GM19240 (cell line): Measurements from ENCODE around the gene SNX24.
"Not testable (repeated sequence)": the region's sequence is repeated elsewhere in the genome, so short reads cannot be mapped to it uniquely, and the experiment has no call there.

Experiments
- DNase-seq: peaks from one replicate; pipeline ENCODE4 v3.0.0; 2011; ENCODE audit warnings: low spot score; ENCODE audit not compliant: insufficient read length

The SNX24 gene

DNA sequence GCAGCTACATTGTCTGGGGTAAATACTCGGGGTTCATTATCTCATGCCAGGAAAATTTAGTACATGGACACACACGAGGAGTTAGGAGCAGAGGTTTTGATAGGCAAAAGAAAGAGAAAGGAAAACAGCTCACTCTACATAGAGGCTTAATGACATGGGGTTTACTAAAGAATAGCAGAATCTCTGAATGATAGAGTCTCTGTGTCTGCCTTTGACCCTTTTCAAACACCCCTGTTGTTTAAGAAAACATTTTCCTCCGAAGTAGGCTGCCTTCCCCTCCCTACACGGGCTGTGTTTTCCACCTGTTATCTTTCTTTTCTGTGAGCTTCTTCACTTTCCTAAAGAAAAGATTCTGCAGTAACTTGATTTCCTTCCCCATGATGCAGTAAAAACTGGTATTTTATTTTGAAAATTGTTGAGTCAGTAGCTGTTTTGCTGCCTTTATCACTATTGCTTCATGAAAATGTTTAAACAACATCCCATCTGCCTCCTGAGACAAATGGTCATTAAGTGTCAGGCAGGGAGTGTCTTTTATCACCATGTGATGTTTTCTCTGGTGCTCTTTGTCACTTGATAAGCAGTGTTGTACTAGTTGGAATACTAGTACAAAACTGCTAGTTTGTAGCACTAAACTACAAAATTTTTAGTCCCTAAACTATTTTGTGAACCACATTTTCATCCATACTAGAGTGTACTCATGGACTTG is 114.5 kb downstream of the SNX24 start:
- no peak for DNase-seq

DNA sequence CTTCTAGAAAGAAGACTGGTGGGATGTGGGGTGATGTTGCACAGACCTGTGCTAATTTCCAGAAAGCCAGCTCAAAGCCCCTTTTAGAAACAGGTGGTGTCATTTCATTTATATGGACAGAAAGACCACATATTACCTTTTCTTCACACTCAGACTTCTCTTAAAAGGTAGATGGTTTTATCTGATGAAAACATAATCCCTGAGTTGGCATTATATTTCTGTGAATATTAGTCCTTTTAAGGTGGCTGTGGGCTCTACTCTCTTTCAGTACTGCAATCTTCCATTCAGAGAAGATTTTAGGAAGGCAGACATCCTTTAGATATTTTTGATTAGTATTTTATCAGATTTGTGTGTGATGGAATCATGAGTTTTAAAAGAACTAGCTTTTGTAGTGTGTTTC is 117.9 kb downstream of the SNX24 start:
- DNase-seq = no peak

DNA sequence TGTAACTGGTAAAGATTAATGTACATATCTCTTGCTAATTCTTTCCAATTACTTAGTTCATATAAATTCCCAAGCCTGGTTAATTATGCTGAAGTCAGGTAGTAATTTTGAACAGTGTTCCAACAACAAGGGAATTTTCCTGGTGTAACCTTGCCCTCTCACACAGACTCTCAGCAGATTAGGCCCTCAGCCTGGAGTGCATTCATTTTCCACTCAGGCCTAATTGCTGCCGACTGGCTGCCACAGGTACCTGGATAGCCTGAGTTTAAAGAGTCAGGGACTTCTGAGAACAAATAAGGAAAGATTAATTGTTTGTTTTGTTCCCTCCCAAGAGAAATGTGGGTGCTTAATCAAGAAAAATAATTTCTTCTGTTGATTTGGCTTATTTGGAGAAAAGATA is 119.7 kb downstream of the SNX24 start:
- no peak for DNase-seq

DNA sequence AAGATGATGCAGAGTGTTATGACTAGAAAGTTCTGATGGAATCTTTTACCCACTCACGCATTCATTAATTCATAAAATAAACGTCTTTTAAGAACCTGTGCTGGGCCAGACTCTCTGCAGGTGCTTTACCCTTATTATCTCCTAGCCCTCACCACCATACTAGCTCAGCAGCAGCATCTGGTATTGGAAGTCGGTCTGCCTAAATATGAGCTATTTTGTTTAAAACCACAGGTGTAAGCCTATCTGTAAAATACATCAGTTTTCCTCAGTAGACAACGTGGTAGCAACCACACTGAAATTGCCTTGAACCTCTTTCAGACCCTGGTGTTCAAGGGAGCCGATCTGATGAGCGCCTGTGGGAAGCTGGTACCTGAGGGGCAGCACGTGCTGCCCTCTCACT is 121.7 kb downstream of the SNX24 start:
- DNase-seq = no peak

DNA sequence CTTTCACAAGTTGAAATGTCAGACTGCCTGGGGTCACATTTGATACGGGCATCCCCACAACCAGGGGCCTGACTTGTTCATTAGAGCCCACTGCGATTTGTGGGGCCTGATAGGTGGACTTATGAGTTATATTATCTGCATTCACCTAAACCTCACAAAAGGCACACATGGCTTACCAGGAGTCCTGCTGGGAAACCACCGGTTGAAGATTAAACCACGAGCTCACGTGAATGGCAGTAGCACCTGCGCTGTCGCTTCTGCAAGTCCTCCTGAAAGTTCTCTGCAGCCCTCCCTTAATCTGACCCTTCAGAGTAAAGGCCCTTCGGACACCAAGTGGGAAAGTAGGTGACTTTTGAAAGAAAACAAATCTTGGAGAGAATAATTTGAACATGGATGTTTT is 122.2 kb downstream of the SNX24 start:
- DNase-seq = peak; percentile 18

DNA sequence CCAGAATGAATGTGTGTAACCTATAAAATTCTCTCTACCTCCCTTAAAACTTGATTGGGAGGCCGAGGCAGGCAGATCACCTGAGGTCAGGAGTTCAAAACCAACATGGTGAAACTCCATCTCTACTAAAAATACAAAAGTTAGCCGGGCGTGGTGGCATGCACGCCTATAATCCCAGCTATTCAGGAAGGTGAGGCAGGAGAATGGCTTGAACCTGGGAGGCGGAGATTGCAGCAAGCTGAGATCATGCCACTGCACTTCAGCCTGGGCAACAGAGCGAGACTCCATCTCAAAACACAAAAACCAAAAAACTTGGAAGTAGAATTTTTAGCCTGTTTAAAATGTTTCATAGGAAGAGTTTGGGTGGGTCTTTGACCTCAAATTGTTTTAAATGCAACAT is 122.6 kb downstream of the SNX24 start:
- not testable (repeated sequence) for DNase-seq

DNA sequence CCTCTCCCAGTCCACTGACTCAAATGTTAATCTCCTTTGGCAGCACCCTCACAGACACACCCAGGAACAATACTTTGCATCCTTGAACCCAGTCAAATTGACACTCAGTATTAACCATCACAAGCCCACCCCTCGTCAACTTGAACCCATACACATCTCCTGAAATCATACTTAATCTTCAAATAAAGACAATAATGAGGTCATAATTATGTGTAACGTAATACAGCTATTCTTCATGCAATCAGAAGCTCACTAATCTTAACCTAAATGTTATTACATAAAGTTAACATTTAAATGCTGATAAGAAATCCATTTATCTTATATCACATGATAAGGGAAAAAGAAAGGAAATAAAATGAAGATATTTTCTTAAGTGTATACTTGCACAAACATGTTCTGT is 125.9 kb downstream of the SNX24 start:
- no peak for DNase-seq

DNA sequence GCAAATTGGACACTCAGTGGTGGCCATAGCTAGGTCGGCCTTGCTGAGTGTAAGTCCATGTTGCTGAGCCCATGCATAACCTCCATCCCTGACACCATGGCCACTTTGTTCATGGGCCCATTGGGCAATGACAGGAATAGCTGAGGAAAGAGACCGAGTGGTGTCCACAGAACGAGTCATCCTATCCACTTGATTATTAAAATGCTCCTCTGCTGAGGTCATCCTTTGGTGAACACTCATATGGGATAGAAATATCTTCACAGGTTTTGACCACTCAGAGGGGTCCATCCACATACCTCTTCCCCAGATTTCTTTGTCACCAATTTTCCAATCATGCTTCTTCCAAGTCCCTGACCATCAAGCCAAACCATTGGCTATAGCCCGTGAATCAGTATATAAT is 127.5 kb downstream of the SNX24 start:
- no peak for DNase-seq

DNA sequence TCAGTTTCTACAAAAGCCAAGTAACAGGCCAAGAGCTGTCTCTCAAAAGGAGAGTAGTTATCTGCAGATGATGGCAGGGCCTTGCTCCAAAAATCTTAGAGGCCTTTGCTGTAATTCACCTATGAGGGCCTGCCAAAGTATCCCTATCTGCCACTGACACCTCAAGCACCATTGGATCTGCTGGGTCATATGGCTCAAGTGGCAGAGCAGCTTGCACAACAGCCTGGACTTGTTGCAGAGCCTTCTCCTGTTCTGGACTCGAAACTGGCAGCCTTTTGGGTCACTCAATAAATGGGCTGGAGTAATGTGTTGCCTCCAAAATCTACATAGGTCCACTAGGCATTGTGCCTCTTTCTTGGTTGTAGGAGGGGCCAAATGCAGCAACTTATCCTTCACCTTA is 128.3 kb downstream of the SNX24 start:
- not testable (repeated sequence) for DNase-seq

DNA sequence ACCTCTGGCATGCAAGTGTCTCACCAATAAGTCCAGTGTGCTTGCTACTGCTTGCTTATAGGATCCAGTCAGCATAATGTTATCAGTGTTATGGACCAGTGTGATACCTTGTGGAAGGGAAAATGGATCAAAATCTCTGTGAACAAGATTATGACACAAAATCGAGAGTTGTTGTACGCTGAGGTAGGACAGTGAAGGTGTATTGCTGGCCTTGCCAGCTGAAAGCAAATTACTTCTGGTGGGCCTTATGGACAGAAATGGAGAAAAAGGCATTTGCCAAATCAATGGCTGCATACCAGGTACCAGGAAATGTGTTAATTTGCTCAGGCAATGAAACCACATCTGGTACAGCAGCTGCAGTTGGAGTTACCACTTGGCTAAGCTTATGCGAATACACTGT is 128.8 kb downstream of the SNX24 start:
- not testable (repeated sequence) for DNase-seq

DNA sequence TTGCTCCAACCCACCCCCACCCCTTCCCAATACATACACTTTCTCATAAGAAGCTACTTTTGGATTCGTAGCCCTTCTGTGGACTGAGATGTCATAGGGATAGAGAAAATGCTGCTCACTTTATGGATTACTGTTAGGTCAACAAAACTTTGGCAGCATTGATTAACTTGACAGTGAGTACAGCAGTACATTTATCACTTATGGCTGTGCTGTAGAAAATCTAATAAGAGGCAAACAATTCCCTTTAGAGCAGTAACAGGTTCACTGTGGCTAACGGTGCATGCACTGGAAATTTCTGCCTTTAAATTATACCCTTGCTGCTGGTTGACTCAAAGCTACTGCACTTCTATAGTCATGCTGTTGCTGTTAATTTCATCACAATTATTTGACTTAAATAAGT is 131.9 kb downstream of the SNX24 start:
- no peak for DNase-seq

DNA sequence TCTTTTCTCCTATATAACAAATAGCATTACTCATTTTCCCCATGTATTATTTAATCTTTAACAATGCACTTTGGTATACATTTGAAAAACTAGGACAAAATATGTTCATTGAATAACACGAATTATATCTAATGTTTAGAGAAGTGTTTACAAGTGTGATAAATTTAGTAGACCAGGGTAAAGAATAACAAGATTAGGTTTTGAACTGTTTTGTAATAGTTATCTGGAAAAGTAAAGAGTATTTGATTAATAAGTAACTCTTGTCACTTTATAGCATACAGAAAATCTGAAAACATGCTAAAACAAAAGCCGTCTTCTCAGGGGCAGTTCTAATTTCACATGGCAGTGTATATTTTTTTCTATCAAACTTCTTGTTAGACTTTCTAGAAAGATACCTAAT is 132.7 kb downstream of the SNX24 start:
- no peak for DNase-seq

DNA sequence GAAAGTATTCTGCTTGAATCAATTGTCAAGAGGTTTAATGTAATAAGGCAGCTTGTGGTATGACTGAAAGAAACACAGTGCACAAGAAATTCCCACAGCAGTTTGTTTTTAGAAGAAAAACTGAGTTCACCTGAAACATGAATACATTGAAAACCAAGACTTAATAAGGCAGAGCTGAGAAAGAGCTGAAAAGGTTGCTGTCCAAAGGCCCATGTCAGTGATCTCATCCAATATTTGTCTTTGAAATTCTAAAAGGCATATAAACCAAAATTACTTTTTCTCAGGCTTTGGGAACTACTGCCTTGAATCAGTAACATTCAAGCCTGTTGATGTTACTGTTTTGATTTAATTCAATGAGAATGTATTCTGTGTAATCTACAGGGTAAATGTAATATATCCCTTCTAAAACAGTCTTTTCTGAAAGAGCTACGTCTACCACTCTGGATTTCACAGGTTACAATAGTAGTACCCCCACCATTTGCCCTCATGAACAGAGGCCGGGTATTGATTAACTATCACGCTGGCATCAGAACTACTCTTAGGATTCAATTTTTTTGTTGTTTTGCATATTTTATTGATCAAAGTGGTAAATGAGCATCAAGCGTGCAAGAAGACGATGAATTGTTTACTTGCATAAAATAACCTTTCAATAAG is 133.4 kb downstream of the SNX24 start:
- no peak for DNase-seq

DNA sequence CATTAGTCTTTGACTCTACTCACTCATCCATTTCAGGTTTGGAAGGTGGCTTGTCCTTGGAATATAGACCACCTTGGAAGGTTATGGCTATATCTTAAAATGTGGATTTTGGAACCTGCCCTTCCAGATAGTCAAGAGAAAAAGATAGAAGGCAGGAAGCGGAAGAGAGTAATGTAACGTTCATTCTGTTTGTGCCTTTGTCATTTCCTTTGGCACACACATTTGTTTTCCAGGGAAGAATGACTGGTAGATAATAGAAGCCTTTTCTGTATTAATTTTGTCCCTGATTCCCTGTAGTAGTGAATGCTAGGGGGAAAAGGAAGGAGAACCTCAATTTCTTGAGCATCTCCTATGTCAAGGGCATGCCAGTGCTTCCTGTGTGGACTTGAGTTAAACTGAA is 136.4 kb downstream of the SNX24 start:
- no peak for DNase-seq

DNA sequence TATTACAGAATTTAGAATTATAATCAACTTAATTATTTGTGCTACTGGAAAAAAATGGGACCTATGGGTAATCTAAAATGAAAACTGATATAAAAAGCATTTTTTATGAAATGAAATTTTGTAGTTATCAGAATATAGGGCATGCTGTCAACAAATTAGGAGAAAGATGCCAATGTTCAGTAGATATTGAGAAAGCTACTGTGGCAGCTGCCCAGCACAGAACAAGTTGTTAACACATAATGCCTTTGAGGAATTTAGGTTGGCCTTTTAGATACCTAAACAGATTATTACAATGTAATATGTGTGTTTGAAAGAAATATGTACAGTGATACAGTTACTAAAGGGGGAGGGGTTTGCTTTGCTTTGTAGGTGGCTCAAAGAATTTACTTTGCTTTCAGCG is 137.0 kb downstream of the SNX24 start:
- DNase-seq = no peak

DNA sequence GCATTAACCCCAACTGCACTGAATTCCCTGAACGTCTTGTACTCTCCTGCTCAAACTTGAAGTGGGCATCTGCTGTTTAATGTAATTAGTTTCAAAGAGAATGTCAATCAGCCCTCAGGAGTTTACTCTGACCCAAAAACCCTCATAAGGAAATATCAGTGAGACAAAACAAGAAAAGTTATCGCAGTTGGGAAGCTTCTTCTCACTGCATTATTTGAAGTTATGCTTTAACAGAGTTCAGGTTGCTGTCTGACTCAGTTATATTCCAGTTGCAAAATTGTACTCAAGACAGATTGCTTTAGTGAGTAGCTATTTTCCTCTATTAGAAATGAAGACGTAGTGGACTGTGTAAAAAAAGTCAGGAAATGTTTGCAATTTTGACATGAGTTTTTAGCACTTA is 139.0 kb downstream of the SNX24 start:
- DNase-seq = no peak

DNA sequence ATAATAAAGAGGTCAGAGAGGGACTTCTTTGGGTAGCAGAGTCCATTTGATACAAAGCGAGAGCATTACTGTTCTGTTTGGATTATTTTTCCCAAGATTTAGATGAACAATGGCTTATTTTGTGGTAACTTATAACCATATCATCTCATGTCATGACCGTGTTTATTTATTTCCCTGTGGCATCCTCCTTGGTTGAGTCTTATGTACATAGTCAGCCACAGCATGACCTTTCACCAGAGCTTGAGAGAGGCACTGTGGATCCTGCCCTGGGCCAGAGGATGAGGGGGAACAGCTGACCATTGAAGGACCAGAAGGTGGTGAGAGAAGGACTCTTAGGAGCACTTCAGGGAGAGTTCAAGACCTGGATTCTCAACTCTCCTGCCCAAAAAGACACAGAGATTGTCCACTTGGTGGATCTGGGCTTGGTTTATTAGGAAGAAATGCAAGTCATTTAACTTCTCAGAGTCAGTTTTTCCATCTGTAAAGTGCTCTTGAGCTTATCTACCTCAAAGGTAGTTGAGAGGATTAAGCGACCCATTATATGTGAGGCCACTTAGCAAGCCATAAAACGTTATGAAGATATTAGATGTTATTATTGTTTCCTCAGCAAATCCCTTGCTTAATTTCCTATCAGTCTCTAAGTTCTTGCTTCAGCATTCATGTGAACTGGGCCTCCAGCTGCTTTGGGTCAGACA is 139.7 kb downstream of the SNX24 start:
- DNase-seq = no peak

DNA sequence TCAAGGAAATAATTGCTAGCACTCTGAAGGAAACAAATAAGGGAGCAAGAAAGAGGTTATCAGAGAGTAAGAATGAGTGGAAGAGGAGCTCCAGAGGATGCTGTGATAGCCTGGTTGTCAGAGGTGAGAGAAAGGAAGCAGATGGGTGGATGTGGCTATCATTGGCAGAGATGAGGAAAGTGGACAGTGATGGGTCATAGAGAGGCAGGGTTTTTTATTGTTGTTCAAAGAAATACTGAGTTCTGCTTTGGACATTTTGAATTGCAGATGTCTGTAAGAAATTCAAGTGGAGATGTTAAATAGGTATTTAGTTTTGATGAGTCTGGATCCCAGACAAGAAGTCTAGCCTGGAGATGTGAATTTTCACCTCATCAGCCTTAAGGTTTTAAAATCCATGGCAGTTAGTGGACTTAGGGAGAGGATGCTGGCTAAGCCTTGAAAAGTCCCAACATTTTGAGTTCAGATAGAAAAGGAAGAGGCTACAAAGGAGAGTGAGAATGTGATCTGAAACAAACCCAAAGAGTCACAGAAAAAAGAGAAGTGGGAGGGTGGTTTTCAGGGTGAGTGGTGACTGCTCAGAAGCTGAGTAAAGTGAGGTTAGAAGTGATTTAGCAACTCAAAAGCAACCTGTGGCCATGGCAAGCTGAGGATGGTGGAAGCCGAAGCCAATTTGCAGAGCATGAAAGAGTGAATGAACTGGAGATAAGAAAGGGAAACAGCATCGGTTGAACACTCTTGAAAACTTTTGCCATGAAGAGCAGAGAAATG is 140.7 kb downstream of the SNX24 start:
- DNase-seq = peak; percentile 29

DNA sequence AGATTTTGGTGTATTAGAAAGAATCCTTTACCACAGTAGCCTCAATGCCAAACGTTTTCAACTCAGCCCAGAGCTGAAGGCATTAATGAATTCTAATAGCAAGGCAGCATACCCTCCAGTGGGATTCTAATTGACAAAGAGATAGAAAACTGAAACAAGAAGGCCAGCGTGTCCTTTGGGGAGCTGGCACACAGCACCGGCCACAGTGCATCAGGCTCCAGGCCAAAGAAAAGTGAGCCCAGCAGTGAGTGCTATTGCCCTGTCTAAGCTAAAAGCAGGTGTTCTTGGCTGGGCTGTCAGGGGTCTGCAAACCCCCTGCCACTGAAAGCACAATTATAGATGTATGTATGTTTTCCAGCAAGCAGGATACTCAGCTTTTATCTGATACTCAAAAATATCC is 150.7 kb downstream of the SNX24 start:
- no peak for DNase-seq

DNA sequence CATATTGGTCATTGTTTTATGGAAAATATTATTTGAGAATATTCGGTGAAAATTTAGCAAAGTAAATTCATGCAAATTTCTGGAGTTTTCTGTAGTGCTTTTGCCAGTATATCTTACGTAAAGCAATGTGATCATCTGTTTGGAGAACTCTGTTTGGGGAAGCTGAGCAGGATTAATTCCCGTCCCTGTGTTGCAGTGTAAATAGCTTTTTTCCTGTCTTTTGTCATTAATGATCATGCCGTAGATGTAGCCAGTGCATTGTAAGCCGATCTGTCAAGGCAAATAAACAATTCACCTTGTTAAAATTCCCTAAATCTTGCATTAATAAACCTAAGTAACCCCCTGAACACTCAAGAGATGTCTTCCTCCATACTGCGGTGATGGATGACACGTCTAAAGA is 151.9 kb downstream of the SNX24 start:
- no peak for DNase-seq

DNA sequence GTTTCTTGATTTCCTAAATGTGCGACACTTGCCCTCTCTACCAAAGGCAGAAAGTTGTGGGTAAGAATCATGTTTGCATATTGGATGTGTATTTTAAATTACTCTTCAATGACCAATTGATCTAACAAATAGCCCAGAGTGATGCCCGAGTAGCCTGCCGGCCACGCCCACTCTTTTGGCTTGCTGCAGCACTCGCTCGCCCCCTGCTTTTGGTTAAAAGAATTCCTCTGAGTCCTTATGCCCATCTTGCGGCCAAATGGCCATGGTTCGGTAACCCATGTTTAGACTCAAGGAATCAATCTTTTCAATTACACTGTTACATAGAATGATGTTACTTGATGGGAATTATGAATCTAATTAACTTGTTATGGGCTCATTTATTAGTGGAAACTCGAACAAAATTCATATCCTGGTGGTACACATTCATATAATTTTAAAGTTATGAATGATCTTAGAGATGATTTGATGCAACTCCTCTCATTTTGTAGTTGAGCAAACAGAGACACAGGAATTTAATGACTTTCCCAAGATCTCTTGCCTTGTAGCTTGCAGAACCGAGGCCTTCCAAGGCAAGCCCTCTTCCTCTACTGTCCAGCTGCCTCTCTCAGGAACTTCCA is 154.6 kb downstream of the SNX24 start:
- DNase-seq = peak; percentile 40

DNA sequence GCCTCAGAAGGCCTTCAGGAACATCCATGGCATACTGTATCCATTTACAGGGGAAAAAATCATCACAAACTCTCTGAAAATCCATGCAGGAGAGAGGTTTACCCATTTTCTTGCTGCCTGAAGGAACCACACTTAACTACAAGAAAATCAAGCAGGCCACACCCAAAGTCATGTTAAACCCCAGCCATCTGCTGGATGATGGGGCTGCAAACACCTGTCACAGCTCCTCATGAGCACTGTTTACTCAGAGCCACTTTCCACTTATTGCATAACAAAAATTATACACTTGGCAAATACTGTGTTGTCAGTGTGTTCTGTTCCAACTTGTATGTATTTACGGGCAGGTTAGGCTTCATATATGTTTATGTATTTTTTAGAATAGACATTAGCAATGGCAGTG is 155.3 kb downstream of the SNX24 start:
- no peak for DNase-seq
